Measurements from ENCODE around the gene IPO11. TPM values are rescaled to one million over a fixed set of nuclear protein-coding genes. Genes with fewer than 3 reads are reported as not detected.
"Not testable (repeated sequence)": the region's sequence is repeated elsewhere in the genome, so short reads cannot be mapped to it uniquely, and the experiment has no call there.

IPO11 gene
- total and polyA plus RNA-seq, 2 of the 4 experiments (the other 2 are of a cell fraction), result 12.6 to 40.0 TPM

GRCh38 chr5:62624436-62624835, 211.9 kb downstream of the IPO11 start:
- no CpG with 5 or more reads among the region's 7 CpGs for WGBS, 2 experiments (ENCODE audit: extremely low coverage in 2 of 2, insufficient read length in 1 of 2)
- H3K56ac ChIP-seq (ENCODE audit: extremely low read depth, insufficient read depth, low read length); dilution Hi-C loops (cut with HindIII; ENCODE audit: low sequenced_read_pairs, unreplicated experiment); H3K9me3 ChIP-seq (ENCODE audit: control insufficient read depth, insufficient read depth, low read length); H2BK5ac ChIP-seq (ENCODE audit: low read depth, low read length, poor library complexity, severe bottlenecking); POLR2A ChIA-PET (ENCODE audit: unreplicated experiment); H3K23ac ChIP-seq (ENCODE audit: low read depth, low read length); H4K91ac ChIP-seq (ENCODE audit: insufficient read depth, low read depth, low read length); H3K27ac ChIP-seq (ENCODE audit: insufficient read depth, low read length); H4K5ac ChIP-seq (ENCODE audit: low read depth, low read length); H3K36me3 ChIP-seq (ENCODE audit: control insufficient read depth, insufficient read depth, low read length); H3K9me1 ChIP-seq (ENCODE audit: insufficient read depth, low read length); in situ Hi-C loops (cut with MboI; ENCODE audit: low sequenced_read_pairs); H4K20me1 ChIP-seq (ENCODE audit: insufficient read depth, low read length); H2BK20ac ChIP-seq (ENCODE audit: low read depth, low read length); H3K4me3 ChIP-seq (ENCODE audit: insufficient read depth, low read depth, low read length); H2BK120ac ChIP-seq (ENCODE audit: low read depth, low read length); H2BK15ac ChIP-seq (ENCODE audit: low read depth, low read length); H2AK9ac ChIP-seq (replicated peaks; ENCODE audit: low read depth, low read length, poor library complexity); DNase-seq; ATAC-seq (ENCODE audit: low read depth); H3K4me2 ChIP-seq (ENCODE audit: low read depth, low read length); H2AK5ac ChIP-seq (ENCODE audit: low read depth, low read length); BruUV-seq (replicated peaks); H3K4ac ChIP-seq (ENCODE audit: low read depth, low read length); H3K18ac ChIP-seq (ENCODE audit: low read depth, low read length); CTCF ChIA-PET; H4K8ac ChIP-seq (ENCODE audit: low read depth in 2 of 2, low read length in 2 of 2); H3K4me1 ChIP-seq (ENCODE audit: control insufficient read depth, insufficient read depth, low read length); H2AFZ ChIP-seq (replicated peaks; ENCODE audit: low read length, poor library complexity); H3K14ac ChIP-seq (replicated peaks; ENCODE audit: low read depth, low read length); H3K27me3 ChIP-seq (ENCODE audit: control insufficient read depth, insufficient read depth, low read length); H3K79me1 ChIP-seq (ENCODE audit: low read depth in 1 of 2, low read length in 2 of 2); H3K9ac ChIP-seq (ENCODE audit: low read depth, low read length): not testable (repeated sequence)
- intact Hi-C loops (cut with micrococcal nuclease), result loop anchor here (10.0 kb wide), 1 partner anchor 160 kb away; no protein-coding TSS in a partner anchor

All from IMR-90 (cell line).